ENCODE data around the gene DPP7. TPM values are rescaled to one million over a fixed set of nuclear protein-coding genes. Genes with fewer than 3 reads are reported as not detected.

DPP7 gene
- total RNA-seq, 2 donors from 2014 or later, result 147 to 235 TPM

- TF ChIP-seq POLR2A (IDR thresholded peaks at IDR 0.05), result no peak
- no peak for TF ChIP-seq CTCF (IDR thresholded peaks at IDR 0.05)
- no peak for TF ChIP-seq POLR2AphosphoS5 (IDR thresholded peaks at IDR 0.05)
- DNase-seq (ENCODE audit: low spot score), result no peak
- H3K36me3 ChIP-seq, result no peaks in the 10 kb centered on the region
- H3K27ac ChIP-seq, result peak overlapping the region in 1 of 2 donors; percentile 87
- H3K27me3 ChIP-seq (replicated peaks; ENCODE audit: insufficient read depth), result no peaks in the 10 kb centered on the region
- intact Hi-C loops (cut with DNase I), result loop anchor here (10.0 kb wide), 1 partner anchor 285 kb away; no protein-coding TSS in a partner anchor
- H3K4me1 ChIP-seq (replicated peaks), result peaks cover 3% of the 10 kb centered on the region
- 19% methylated on average over 15 of the region's 52 CpGs for WGBS
- H3K4me3 ChIP-seq, result peak overlapping the region; percentile 34 to 41
- H3K9me3 ChIP-seq, result no peaks in the 10 kb centered on the region
These were observed 44.9 kb downstream of the DPP7 start for GRCh38 chr9:137069508-137070091.

- no peaks in the 10 kb centered on the region for H3K9me3 ChIP-seq
- peak overlapping the region in 1 of 2 donors; percentile 34 for H3K27ac ChIP-seq
- H3K27me3 ChIP-seq (replicated peaks; ENCODE audit: insufficient read depth), result no peaks in the 10 kb centered on the region
- TF ChIP-seq POLR2AphosphoS5 (IDR thresholded peaks at IDR 0.05) (no peak), POLR2A (IDR thresholded peaks at IDR 0.05) (no peak), CTCF (IDR thresholded peaks at IDR 0.05) (no peak)
- intact Hi-C loops (cut with DNase I), result loop anchor here (10.0 kb wide), 1 partner anchor 284 kb away; no protein-coding TSS in a partner anchor
- H3K36me3 ChIP-seq, result no peaks in the 10 kb centered on the region
- H3K4me1 ChIP-seq (replicated peaks), result peaks cover 3% of the 10 kb centered on the region
- DNase-seq (ENCODE audit: low spot score), result no peak
- WGBS, result 92% methylated on average over 17 of the region's 17 CpGs
- H3K4me3 ChIP-seq, result no peak overlapping the region
These were observed 45.7 kb downstream of the DPP7 start for GRCh38 chr9:137068539-137069507.

DNA sequence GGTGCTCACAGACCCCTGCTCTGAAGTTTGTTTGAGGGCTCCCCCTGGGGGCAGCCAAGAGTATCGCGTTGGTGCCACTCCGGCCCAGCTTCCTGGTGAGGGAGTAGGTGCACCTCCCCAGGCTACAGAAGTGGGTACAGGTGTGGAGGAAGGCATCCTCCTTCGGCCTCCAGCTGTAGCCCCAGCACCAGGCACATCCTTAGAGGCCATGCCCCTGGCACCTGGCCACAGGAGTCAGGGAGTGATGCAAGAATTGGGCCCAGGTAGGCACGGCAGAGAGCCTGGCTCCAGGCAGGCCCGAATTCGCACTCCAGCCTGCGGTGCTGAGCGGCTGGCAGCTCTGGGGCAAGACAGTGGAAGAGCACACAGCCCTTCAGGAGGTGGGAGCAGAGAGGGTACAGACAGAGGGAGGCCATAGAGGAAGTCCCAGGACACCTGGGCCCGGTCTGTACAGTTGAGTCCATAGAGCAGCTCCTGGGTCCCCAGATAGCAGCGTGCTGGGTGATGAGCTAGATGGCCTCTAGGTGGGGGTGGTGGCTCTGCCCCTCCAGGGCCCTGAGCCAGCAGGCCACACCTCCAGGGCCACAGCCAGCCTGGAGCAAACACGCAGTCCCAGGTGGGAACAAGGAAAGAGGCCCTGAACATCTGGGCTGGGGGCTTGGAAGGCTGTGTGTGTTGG lies 46.5 kb downstream of the DPP7 start:
- no peak for TF ChIP-seq POLR2A (IDR thresholded peaks at IDR 0.05)
- TF ChIP-seq POLR2AphosphoS5 (IDR thresholded peaks at IDR 0.05), result peak; percentile 68
- peak; percentile 48 to 94 (median 84) for TF ChIP-seq CTCF (IDR thresholded peaks at IDR 0.05)
- DNase-seq (ENCODE audit: low spot score), result peak; percentile 78
- intact Hi-C loops (cut with DNase I), result loop anchor here (10.0 kb wide), 1 partner anchor 283 kb away; no protein-coding TSS in a partner anchor
- H3K27ac ChIP-seq, result peak overlapping the region in 1 of 2 donors; percentile 34
- 50% methylated on average over 12 of the region's 12 CpGs for WGBS
- H3K27me3 ChIP-seq (replicated peaks; ENCODE audit: insufficient read depth), result no peaks in the 10 kb centered on the region
- peaks cover 3% of the 10 kb centered on the region for H3K4me1 ChIP-seq (replicated peaks)
- no peak overlapping the region for H3K4me3 ChIP-seq
- H3K36me3 ChIP-seq, result no peaks in the 10 kb centered on the region
- no peaks in the 10 kb centered on the region for H3K9me3 ChIP-seq

DNA sequence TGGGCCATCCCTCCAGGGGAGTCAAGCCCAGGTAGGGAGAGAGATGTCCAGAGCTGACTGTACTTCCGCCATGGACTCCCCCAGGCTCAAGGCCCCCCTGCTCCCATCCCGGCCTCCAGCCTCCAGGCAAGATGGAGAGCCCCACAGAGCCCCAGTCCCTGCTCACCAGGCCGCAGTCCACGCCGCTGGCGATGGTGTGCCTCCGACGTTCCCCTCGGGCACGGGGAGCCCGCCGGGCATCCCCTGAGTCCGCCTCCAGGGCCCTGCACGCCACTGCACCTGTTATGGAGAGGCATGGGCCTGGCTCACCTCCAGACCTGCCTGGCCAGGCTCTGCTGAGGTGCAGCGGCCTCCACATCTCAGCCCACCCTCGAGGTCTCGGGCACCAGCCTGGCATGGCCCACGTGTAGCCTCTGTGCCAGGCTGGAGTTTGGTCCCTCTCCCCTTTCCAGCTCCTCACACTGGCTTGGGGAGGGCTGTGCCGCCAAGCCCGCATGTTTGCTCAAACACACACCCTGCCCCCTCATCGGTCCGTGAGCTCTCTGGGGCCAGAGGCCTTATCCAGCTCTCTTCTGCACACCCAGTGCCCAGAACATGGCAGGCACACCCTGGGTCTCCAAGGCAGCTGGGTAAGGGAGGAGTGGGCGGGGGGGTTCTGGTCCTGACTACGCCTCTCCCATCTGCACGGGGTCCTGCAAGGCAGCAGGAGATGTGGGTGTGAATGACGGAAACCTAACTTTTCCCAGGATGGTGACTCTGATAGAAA lies 48.3 kb downstream of the DPP7 start:
- intact Hi-C loops (cut with DNase I), result loop anchor here (10.0 kb wide), 1 partner anchor 281 kb away; no protein-coding TSS in a partner anchor

More for the DNA sequence above, 48.3 kb downstream of the DPP7 start:
- 80% methylated on average over 14 of the region's 26 CpGs for WGBS
- H3K4me1 ChIP-seq (replicated peaks), result peaks cover 3% of the 10 kb centered on the region
- no peak for TF ChIP-seq POLR2AphosphoS5 (IDR thresholded peaks at IDR 0.05)
- TF ChIP-seq POLR2A (IDR thresholded peaks at IDR 0.05), result no peak
- TF ChIP-seq CTCF (IDR thresholded peaks at IDR 0.05), result no peak
- no peak for DNase-seq (ENCODE audit: low spot score)
- no peaks in the 10 kb centered on the region for H3K36me3 ChIP-seq
- H3K4me3 ChIP-seq, result no peak overlapping the region
- H3K27me3 ChIP-seq (replicated peaks; ENCODE audit: insufficient read depth), result no peaks in the 10 kb centered on the region
- no peaks in the 10 kb centered on the region for H3K9me3 ChIP-seq
- no peak overlapping the region for H3K27ac ChIP-seq
